GM21529 (cell line): ENCODE results near the gene DOCK2.
"Not testable (repeated sequence)": the region's sequence is repeated elsewhere in the genome, so short reads cannot be mapped to it uniquely, and the experiment has no call there.

Experiments
- ATAC-seq: cut with Tn5 transposase; IDR thresholded peaks from one replicate; pipeline ENCODE4 v1.9.1; 2021; ENCODE audit not compliant: unreplicated experiment

The DOCK2 gene

GRCh38 chr5:170077526-170077925 is 440.5 kb downstream of the DOCK2 start:
- ATAC-seq = no peak

DNA sequence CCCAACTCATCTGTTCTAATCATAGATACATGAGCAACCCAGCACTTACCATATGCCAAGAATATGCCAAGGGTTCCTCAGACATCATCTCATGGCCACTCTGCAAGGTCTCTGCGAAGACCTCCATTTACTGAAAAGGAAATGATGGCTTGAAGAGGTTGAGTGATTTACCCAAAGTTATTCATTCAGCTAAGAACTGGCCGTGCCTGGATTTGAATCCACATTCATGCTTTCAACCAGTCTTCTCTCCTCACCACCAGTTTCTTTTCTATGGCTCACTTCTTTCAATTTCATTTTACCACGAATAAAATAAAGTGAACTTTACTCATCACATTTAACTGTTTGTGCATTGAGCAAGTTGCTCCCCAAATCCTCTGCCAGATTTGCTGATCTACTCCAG is 441.4 kb downstream of the DOCK2 start:
- no peak for ATAC-seq

- ATAC-seq = no peak
These were observed 441.9 kb downstream of the DOCK2 start for GRCh38 chr5:170078931-170079330.

GRCh38 chr5:170080217-170080616 is 443.1 kb downstream of the DOCK2 start:
- no peak for ATAC-seq

GRCh38 chr5:170080786-170081445 is 443.8 kb downstream of the DOCK2 start:
- no peak for ATAC-seq

GRCh38 chr5:170081616-170082015 is 444.5 kb downstream of the DOCK2 start:
- ATAC-seq = no peak

DNA sequence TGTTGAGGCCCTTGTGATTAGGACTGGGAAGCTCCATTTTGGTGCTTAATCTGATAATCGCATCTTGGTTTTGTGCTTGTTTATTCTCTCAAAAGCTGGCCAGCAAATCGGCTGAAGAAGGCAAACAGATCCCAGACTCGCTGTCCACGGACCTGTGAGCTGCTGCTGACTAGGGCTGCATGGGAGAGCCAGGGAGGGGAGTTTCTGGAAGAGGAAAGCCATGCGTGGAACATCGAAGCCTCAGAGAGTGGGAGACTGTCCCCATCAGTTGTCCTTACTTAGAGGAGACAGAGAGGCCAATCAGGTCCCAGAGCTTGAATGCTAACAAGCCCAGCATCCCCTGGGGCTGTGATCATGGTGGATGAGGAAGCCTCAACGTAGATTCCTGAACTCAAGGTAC is 445.6 kb downstream of the DOCK2 start:
- ATAC-seq = no peak

DNA sequence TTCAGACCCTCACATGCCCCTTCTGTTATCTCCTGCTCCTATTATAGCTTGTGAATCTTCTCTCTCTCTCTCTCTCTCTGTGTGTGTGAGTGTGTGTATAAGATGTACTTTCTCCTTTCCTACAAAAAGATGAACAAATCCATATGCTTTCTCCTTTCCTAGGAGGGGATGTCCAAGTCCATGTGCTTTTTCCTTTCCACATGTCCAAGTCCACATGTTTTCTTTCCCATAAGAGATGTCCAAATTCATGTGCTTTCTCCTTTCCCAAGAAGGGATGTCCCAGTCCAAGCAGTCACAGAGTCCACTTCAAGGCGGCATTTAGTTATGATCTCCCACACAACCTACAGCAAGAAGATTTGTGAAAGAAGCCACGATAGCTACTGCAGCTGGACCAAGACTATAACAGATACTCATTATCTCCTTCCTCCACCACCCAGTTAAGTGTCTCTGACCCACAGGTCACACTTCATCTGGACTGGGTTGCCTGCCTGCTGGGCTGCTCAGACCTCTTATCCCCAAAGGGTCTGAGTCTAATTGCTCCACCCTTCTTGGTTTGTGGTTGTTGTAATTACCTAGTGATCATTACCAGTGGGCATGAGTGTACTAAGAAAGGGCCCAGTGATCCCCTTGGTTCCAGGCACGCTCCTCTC is 450.2 kb downstream of the DOCK2 start:
- ATAC-seq = no peak

DNA sequence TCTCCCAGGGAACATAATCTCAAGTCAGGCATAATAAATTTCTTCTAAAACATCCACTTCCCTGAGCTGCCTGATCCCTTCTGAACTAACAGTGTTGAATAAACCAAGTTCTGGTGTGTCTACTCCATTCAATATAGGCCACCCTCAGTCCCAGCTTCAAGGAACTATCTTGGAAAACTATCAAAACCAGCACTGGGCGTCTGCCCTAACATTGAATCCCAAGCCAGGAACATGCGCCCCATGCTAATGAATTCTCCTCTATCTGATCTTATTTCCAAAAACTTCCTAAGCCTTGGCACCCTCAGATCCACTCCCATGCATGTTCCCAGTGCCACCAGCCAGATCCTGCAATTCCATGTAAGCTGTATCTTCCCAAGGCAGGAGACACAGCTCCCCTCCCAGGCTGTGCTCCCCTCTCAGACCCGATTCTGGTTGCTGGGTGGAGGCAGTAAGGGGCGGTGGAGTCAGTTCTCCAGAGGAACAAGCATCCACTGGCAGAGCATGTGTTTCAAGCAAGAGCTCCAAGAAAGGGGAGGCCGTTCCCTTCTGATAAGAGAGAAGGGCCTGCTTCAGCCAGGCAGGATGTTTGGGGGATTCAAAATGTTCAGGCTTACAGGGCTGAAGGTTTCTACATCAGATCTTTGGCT is 455.5 kb downstream of the DOCK2 start:
- ATAC-seq = no peak

GRCh38 chr5:170094329-170094728 is 457.3 kb downstream of the DOCK2 start:
- not testable (repeated sequence) for ATAC-seq

DNA sequence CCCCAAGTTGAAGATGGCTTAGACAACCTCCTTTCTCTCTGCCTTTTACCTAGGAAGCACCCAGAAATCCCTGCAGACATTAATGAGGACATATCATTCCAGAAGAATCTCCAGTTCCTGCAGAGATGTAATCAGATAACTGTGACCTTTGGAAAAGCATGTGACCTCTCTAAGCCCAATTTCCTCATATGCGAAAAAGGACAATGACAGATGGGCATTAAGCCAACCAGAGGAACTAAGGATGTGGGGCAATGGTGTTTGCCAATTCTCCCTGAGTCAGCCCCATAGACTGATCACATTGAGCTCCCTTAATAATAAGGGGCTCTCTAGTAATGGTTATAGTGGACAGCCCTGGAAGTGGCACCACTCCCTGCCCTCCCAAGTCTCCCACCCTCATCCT is 458.6 kb downstream of the DOCK2 start:
- no peak for ATAC-seq

- no peak for ATAC-seq
These were observed 460.9 kb downstream of the DOCK2 start for GRCh38 chr5:170097934-170098333.

GRCh38 chr5:170100066-170100943 is 463.2 kb downstream of the DOCK2 start:
- no peak for ATAC-seq

GRCh38 chr5:170103447-170103846 is 466.4 kb downstream of the DOCK2 start:
- no peak for ATAC-seq

- ATAC-seq = no peak
These were observed 467.2 kb downstream of the DOCK2 start for GRCh38 chr5:170104299-170104698.

- no peak for ATAC-seq
These were observed 467.6 kb downstream of the DOCK2 start for GRCh38 chr5:170104710-170105109.

- no peak for ATAC-seq
These were observed 468.9 kb downstream of the DOCK2 start, which contains the start of gene FOXI1 for GRCh38 chr5:170105642-170106611. Gene FOXI1 (plus strand): TSS chr5:170105897. CDS start chr5:170105958, 61 bp downstream.

DNA sequence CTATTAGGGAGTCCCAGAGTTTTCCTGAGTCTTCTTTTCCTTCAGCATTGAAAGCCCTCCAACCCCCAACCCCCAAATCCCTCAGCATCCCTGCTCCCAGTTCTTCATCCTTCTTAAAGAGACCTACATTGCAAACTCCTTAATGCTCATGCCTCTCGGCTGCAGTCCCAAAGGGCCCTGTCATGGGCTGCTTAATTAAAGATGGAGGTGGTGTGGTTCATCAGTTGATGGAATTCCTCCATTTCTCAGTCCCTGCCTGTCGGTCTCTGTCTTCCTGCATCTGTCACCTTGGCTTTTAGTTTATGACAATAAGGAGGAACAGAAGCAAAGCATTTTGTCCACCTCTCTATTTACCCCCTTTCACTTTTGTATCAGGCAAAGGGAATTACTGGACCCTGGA is 470.6 kb downstream of the DOCK2 start:
- ATAC-seq = no peak

- no peak for ATAC-seq
These were observed 471.3 kb downstream of the DOCK2 start for GRCh38 chr5:170108266-170108785.
